GM23338 (cell line): ENCODE results near the gene ADCY7. TPM values are rescaled to one million over a fixed set of nuclear protein-coding genes. Genes with fewer than 3 reads are reported as not detected.
A peak's percentile ranks its signal among the peaks of the same experiment; 100 is the strongest.

Source experiments
- ATAC-seq: fragments of 200-7000 bp; cut with Tn5 transposase; 3 replicates; pipeline ENCODE4 v1.9.1; 2020
- DNase-seq: peaks from one replicate; pipeline ENCODE4 v3.0.0-alpha.2; 2015; ENCODE audit warnings: low spot score
- H2AFZ ChIP-seq: fragments of 200-600 bp; sonication (generic); 2 replicates; pipeline ENCODE4 v1.8.0; 2016; ENCODE audit warnings: antibody characterized with exemption, mild to moderate bottlenecking, moderate library complexity
- H3F3A ChIP-seq: fragments of 200-600 bp; sonication (generic); replicated peaks from 2 replicates; pipeline ENCODE4 v1.8.0; 2017; ENCODE audit warnings: antibody characterized with exemption, mixed run types, low read depth
- H3K27ac ChIP-seq: fragments of 200-600 bp; sonication (generic); 2 replicates; pipeline ENCODE4 v1.6.1; 2016; ENCODE audit warnings: low read depth
- H3K27me3 ChIP-seq: fragments of 200-600 bp; sonication (generic); 2 replicates; pipeline ENCODE4 v1.8.0; 2016; ENCODE audit warnings: mild to moderate bottlenecking, mixed run types, moderate library complexity; ENCODE audit not compliant: insufficient read depth
- H3K36me3 ChIP-seq: fragments of 200-600 bp; sonication (generic); 2 replicates; pipeline ENCODE4 v1.8.0; 2016; ENCODE audit warnings: mild to moderate bottlenecking; ENCODE audit not compliant: insufficient read depth
- H3K4me1 ChIP-seq: fragments of 200-600 bp; sonication (generic); 2 replicates; pipeline ENCODE4 v1.8.0; 2016; ENCODE audit warnings: mild to moderate bottlenecking, moderate library complexity; ENCODE audit not compliant: insufficient read depth
- H3K4me2 ChIP-seq: fragments of 200-600 bp; sonication (generic); 2 replicates; pipeline ENCODE4 v1.7.1; 2017; ENCODE audit warnings: mixed run types
- H3K4me3 ChIP-seq: fragments of 200-600 bp; sonication (generic); 2 replicates; pipeline ENCODE4 v1.6.1; 2016; ENCODE audit warnings: mixed run types
- H3K79me2 ChIP-seq: fragments of 200-600 bp; sonication (generic); replicated peaks from 2 replicates; pipeline ENCODE4 v1.8.0; 2017; ENCODE audit warnings: mild to moderate bottlenecking; ENCODE audit not compliant: insufficient read depth
- H3K9me2 ChIP-seq: fragments of 200-600 bp; sonication (generic); 2 replicates; pipeline ENCODE4 v1.8.0; 2017; ENCODE audit not compliant: insufficient read depth
- H4K20me1 ChIP-seq: fragments of 200-600 bp; sonication (generic); replicated peaks from 2 replicates; pipeline ENCODE4 v1.8.0; 2017; ENCODE audit warnings: mild to moderate bottlenecking; ENCODE audit not compliant: insufficient read depth
- H3K27ac Mint-ChIP-seq: 2 replicates; pipeline ENCODE4 v1.8.0; 2020; ENCODE audit warnings: inconsistent platforms, mild to moderate bottlenecking, moderate library complexity, mixed read lengths
- H3K27me3 Mint-ChIP-seq: 3 replicates; pipeline ENCODE4 v1.8.0; 2022; ENCODE audit warnings: low read depth, mild to moderate bottlenecking, moderate library complexity, mixed read lengths, inconsistent platforms; ENCODE audit not compliant: insufficient read depth, poor library complexity
- H3K36me3 Mint-ChIP-seq: 3 replicates; pipeline ENCODE4 v1.8.0; 2021; ENCODE audit warnings: low read depth, mild to moderate bottlenecking, inconsistent platforms, moderate library complexity, mixed read lengths
- H3K4me1 Mint-ChIP-seq: 3 replicates; pipeline ENCODE4 v1.8.0; 2020; ENCODE audit warnings: mild to moderate bottlenecking, inconsistent platforms, mixed read lengths
- H3K4me3 Mint-ChIP-seq: 3 replicates; pipeline ENCODE4 v1.8.0; 2021; ENCODE audit warnings: moderate library complexity, mild to moderate bottlenecking, inconsistent platforms, mixed read lengths
- H3K9me3 Mint-ChIP-seq: 3 replicates; pipeline ENCODE4 v1.8.0; 2020; ENCODE audit warnings: moderate library complexity, mild to moderate bottlenecking, inconsistent platforms, mixed read lengths
- CREB1 ChIP-seq: fragments of 250-450 bp; sonication (Bioruptor Pico); IDR thresholded peaks from 2 replicates; pipeline ENCODE4 v1.5.0; 2020; ENCODE audit warnings: low read depth, mild to moderate bottlenecking, moderate library complexity
- CTCF ChIP-seq, 2 experiments: fragments of 200-600 bp in 1 of 2; sonication (generic) in 1 of 2; conservative IDR thresholded peaks; 2 replicates each; pipeline versions ENCODE4 v1.5.1 to v1.6.1; 2016 to 2017; ENCODE audit warnings: antibody characterized with exemption in 2 of 2, low read depth in 2 of 2, mild to moderate bottlenecking in 2 of 2, moderate library complexity in 1 of 2
- ETS1 ChIP-seq: IDR thresholded peaks from 2 replicates; pipeline ENCODE4 v1.6.1; 2016; ENCODE audit warnings: antibody characterized with exemption
- EZH2phosphoT487 ChIP-seq: fragments of 200-600 bp; sonication (generic); IDR thresholded peaks from one replicate; pipeline ENCODE4 v1.8.1; 2018; ENCODE audit warnings: antibody characterized with exemption; ENCODE audit not compliant: unreplicated experiment
- REST ChIP-seq: IDR thresholded peaks from one replicate; pipeline ENCODE4 v1.6.1; 2018; ENCODE audit warnings: antibody characterized with exemption; ENCODE audit not compliant: unreplicated experiment
- ZNF331 ChIP-seq: fragments of 250-450 bp; sonication (Bioruptor Pico); IDR thresholded peaks from 2 replicates; pipeline ENCODE4 v1.5.0; 2020; ENCODE audit warnings: low read depth, mild to moderate bottlenecking, moderate library complexity
- polyA plus RNA-seq: library from polyadenylated mRNA; unstranded; fragments of >200 nt; fragmentation: Nextera tagmentation; extraction: Ambion mirVana; gene quantifications from 2 replicates; pipeline ENCODE4 v1.2.1, GENCODE V29; 2016
- total RNA-seq: library from RNA; depleted of rRNA; stranded (reverse); fragments of >200 nt; shearing (Covaris generic); gene quantifications from 2 replicates; pipeline ENCODE4 v1.2.3, GENCODE V29; 2014
- TF ChIP-seq, protein P1 (sequence below): fragments of 250-450 bp; sonication (Bioruptor Pico); IDR thresholded peaks from 2 replicates; pipeline ENCODE4 v1.5.0; 2020; ENCODE audit warnings: mild to moderate bottlenecking, moderate library complexity

The ADCY7 gene
- total and polyA plus RNA-seq, 2 experiments from 2014 or later, result 2.4 to 10.5 TPM

DNA sequence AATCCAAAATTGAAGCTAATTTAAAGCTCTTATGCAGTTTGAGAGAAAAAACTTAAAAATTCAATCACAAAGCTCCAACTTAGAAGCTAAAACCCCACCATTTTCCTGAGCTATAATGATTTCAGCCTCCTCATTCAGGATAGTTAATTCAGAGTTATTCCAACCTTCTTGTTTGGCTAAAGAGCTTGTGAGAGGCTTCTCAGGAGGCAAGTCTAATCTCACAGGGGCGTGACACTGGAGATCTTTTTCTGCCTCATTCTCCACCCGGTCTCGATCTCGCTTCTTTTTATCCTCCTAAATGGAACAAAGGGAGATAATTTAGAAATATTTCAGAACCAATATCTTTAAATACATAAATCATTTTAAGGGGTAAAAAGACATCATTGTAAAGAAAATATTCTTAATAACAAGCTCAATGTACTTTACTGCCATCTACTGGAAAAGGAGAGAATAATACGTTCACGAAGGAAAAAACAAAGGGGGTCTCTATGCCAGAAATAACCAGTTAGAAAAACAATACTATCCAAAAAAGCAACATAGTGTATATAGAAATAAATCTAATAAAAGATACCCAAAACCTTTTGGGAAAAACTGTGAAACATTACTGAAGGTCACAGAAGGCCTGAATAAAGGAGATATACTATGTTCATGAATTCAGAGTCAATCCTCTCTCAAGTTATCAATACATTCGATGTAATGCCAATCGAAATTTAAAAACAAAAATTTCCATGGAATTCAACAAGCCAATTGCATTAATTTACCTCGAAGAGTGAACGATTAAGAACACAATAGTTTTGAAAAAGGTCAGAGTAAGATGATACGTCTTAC lies 88.5 kb downstream of the ADCY7 start:
- Mint-ChIP-seq H3K9me3 (no peaks in the 10 kb centered on the region), H3K27ac (no peak overlapping the region), H3K27me3 (no peaks in the 10 kb centered on the region), H3K4me3 (no peak overlapping the region), H3K36me3 (peaks cover 59% of the 10 kb centered on the region), H3K4me1 (peaks cover 3% of the 10 kb centered on the region; the same call in 2 of the 3 replicates)
- H3K36me3 ChIP-seq, result peaks cover 42% of the 10 kb centered on the region
- no peak overlapping the region for H3K4me3 ChIP-seq
- TF ChIP-seq CTCF (conservative IDR thresholded peaks at IDR 0.05; ENCODE audit: low read depth in 2 of 2) (peak in 1 of 2 experiments; percentile 83; a peak in 3 of 4 replicates), ETS1 (no peak)
- H3K4me1 ChIP-seq, result no peaks in the 10 kb centered on the region
- no peak overlapping the region for H3K4me2 ChIP-seq
- peaks cover 51% of the 10 kb centered on the region for H3K79me2 ChIP-seq
- no peaks in the 10 kb centered on the region; the same call in 1 of the 2 replicates for H3F3A ChIP-seq
- H3K27me3 ChIP-seq, result no peaks in the 10 kb centered on the region
- H3K9me2 ChIP-seq, result no peaks in the 10 kb centered on the region
- ATAC-seq (no peak), DNase-seq (peak; percentile 54)
- peaks cover 23% of the 10 kb centered on the region; the same call in 1 of the 2 replicates for H4K20me1 ChIP-seq
- no peak overlapping the region for H3K27ac ChIP-seq
- no peak overlapping the region for H2AFZ ChIP-seq

DNA sequence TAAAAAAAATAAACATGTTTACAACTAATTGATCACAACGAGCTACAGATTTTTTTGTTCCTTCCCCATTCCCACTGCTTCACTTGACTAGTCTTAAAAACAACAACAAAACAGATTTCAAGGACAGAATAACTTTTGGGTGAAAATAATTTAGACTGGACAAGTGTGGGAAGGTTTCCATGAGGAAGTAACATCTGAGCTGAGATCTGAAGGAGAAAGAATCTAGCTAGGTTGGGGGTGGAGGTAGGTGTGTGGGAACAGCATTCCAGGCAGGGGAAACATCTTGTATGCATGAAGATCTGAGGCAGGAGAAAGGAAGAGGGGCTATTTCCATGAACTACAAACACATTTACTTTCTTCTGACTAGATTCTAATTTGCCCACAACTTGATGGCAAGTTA lies 93.3 kb downstream of the ADCY7 start:
- 0 out of 2 replicates have a peak overlapping the region, but pooled peaks have one; percentile 25 for H3K27ac Mint-ChIP-seq
- no peaks in the 10 kb centered on the region for H3K27me3 Mint-ChIP-seq
- no peak for TF ChIP-seq EZH2phosphoT487
- no peak for TF ChIP-seq ZNF331 (CRISPR knock-in tag)
- TF ChIP-seq, protein P1, sequence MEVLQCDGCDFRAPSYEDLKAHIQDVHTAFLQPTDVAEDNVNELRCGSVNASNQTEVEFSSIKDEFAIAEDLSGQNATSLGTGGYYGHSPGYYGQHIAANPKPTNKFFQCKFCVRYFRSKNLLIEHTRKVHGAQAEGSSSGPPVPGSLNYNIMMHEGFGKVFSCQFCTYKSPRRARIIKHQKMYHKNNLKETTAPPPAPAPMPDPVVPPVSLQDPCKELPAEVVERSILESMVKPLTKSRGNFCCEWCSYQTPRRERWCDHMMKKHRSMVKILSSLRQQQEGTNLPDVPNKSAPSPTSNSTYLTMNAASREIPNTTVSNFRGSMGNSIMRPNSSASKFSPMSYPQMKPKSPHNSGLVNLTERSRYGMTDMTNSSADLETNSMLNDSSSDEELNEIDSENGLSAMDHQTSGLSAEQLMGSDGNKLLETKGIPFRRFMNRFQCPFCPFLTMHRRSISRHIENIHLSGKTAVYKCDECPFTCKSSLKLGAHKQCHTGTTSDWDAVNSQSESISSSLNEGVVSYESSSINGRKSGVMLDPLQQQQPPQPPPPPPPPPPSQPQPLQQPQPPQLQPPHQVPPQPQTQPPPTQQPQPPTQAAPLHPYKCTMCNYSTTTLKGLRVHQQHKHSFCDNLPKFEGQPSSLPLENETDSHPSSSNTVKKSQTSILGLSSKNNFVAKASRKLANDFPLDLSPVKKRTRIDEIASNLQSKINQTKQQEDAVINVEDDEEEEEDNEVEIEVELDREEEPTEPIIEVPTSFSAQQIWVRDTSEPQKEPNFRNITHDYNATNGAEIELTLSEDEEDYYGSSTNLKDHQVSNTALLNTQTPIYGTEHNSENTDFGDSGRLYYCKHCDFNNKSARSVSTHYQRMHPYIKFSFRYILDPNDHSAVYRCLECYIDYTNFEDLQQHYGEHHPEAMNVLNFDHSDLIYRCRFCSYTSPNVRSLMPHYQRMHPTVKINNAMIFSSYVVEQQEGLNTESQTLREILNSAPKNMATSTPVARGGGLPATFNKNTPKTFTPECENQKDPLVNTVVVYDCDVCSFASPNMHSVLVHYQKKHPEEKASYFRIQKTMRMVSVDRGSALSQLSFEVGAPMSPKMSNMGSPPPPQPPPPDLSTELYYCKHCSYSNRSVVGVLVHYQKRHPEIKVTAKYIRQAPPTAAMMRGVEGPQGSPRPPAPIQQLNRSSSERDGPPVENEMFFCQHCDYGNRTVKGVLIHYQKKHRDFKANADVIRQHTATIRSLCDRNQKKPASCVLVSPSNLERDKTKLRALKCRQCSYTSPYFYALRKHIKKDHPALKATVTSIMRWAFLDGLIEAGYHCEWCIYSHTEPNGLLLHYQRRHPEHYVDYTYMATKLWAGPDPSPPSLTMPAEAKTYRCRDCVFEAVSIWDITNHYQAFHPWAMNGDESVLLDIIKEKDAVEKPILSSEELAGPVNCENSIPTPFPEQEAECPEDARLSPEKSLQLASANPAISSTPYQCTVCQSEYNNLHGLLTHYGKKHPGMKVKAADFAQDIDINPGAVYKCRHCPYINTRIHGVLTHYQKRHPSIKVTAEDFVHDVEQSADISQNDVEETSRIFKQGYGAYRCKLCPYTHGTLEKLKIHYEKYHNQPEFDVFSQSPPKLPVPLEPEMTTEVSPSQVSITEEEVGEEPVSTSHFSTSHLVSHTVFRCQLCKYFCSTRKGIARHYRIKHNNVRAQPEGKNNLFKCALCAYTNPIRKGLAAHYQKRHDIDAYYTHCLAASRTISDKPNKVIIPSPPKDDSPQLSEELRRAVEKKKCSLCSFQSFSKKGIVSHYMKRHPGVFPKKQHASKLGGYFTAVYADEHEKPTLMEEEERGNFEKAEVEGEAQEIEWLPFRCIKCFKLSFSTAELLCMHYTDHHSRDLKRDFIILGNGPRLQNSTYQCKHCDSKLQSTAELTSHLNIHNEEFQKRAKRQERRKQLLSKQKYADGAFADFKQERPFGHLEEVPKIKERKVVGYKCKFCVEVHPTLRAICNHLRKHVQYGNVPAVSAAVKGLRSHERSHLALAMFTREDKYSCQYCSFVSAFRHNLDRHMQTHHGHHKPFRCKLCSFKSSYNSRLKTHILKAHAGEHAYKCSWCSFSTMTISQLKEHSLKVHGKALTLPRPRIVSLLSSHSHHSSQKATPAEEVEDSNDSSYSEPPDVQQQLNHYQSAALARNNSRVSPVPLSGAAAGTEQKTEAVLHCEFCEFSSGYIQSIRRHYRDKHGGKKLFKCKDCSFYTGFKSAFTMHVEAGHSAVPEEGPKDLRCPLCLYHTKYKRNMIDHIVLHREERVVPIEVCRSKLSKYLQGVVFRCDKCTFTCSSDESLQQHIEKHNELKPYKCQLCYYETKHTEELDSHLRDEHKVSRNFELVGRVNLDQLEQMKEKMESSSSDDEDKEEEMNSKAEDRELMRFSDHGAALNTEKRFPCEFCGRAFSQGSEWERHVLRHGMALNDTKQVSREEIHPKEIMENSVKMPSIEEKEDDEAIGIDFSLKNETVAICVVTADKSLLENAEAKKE (CRISPR knock-in tag), result no peak
- no peak for TF ChIP-seq CREB1
- TF ChIP-seq REST, result no peak

More for the DNA sequence above, 93.3 kb downstream of the ADCY7 start:
- peaks cover 6% of the 10 kb centered on the region; the same call in 2 of the 3 replicates for H3K4me1 Mint-ChIP-seq
- no peaks in the 10 kb centered on the region for H3K9me3 Mint-ChIP-seq
- Histone ChIP-seq H2AFZ (no peak overlapping the region), H3K4me3 (no peak overlapping the region), H3K36me3 (peaks cover 27% of the 10 kb centered on the region; the same call in 1 of the 2 replicates), H3K4me1 (0 out of 2 replicates have a peak, but pooled peaks cover 6% of the 10 kb centered on the region), H3K27ac (no peak overlapping the region), H3K27me3 (no peaks in the 10 kb centered on the region), H3K79me2 (peaks cover 92% of the 10 kb centered on the region), H4K20me1 (peaks cover 25% of the 10 kb centered on the region), H3K4me2 (no peak overlapping the region), H3K9me2 (no peaks in the 10 kb centered on the region), H3F3A (no peaks in the 10 kb centered on the region)
- DNase-seq, result peak; percentile 35
- no peak overlapping the region; the same call in 2 of the 3 replicates for H3K4me3 Mint-ChIP-seq
- peaks cover 48% of the 10 kb centered on the region for H3K36me3 Mint-ChIP-seq
- ATAC-seq, result no peak
